Activated CD4-positive, CD25-positive, alpha-beta regulatory T cell (primary cell): ENCODE data around the gene RHOT2.
"Not testable (repeated sequence)": the region's sequence is repeated elsewhere in the genome, so short reads cannot be mapped to it uniquely, and the experiment has no call there.

Experiments
- DNase-seq, 4 experiments: peaks; one replicate each; lab custom pipeline; 2025; lab: John Stamatoyannopoulos, UW

RHOT2 gene

GRCh38 chr16:681746-682427 is 14.0 kb downstream of the RHOT2 start:
- no peak for DNase-seq

GRCh38 chr16:682493-683395 is 14.8 kb downstream of the RHOT2 start:
- no peak for DNase-seq

- DNase-seq, result no peak
Observed at GRCh38 chr16:683396-684070, 15.6 kb downstream of the RHOT2 start.

- peak; percentile 89 to 95 (median 94) for DNase-seq
Observed at GRCh38 chr16:684071-684794, 16.3 kb downstream of the RHOT2 start, which contains the start of gene JMJD8. Gene JMJD8, minus strand, starts transcription at chr16:684334. Its CDS starts 15 bp downstream, at chr16:684319.

GRCh38 chr16:684961-685696 is 17.2 kb downstream of the RHOT2 start:
- no peak for DNase-seq

GRCh38 chr16:685967-686366 is 18.0 kb downstream of the RHOT2 start:
- DNase-seq, result no peak

- no peak for DNase-seq
Observed at GRCh38 chr16:686459-687260, 18.7 kb downstream of the RHOT2 start.

GRCh38 chr16:687499-687898 is 19.6 kb downstream of the RHOT2 start:
- DNase-seq, result no peak

GRCh38 chr16:689175-689897 is 21.4 kb downstream of the RHOT2 start:
- DNase-seq, result no peak

GRCh38 chr16:691242-691641 is 23.3 kb downstream of the RHOT2 start:
- DNase-seq, result not testable (repeated sequence)

GRCh38 chr16:692356-693108 is 24.6 kb downstream of the RHOT2 start:
- no peak for DNase-seq

GRCh38 chr16:693364-693763 is 25.4 kb downstream of the RHOT2 start:
- DNase-seq, result no peak

- DNase-seq, result no peak
Observed at GRCh38 chr16:693766-694165, 25.8 kb downstream of the RHOT2 start.

GRCh38 chr16:694187-694862 is 26.4 kb downstream of the RHOT2 start:
- no peak for DNase-seq

GRCh38 chr16:694863-695354 is 27.0 kb downstream of the RHOT2 start:
- DNase-seq, result peak in 1 of 4 experiments; percentile 26

GRCh38 chr16:695355-696089 is 27.6 kb downstream of the RHOT2 start:
- peak in 3 of 4 experiments; percentile 51 to 68 (median 65) for DNase-seq

- DNase-seq, result no peak
Observed at GRCh38 chr16:698911-699671, 31.2 kb downstream of the RHOT2 start.
